AML-193 (cell line): ENCODE measurements around the gene NALF2.

Source experiments
- DNase-seq, 2 experiments: peaks; one replicate each; lab custom pipeline; 2025; lab: John Stamatoyannopoulos, UW

Gene NALF2

GRCh38 chrX:69503782-69504625 is at the start of gene NALF2:
TSS of gene NALF2 (plus strand) at chrX:69504326. CDS start at chrX:69505283, 957 bp downstream.
- no peak for DNase-seq

GRCh38 chrX:69457756-69458155 is 46.4 kb upstream of the NALF2 start:
- DNase-seq: no peak

GRCh38 chrX:69466546-69466945 is 37.6 kb upstream of the NALF2 start:
- DNase-seq: no peak

GRCh38 chrX:69469975-69470374 is 34.2 kb upstream of the NALF2 start:
- no peak for DNase-seq

- DNase-seq: no peak
Measured at GRCh38 chrX:69489625-69490024, 14.5 kb upstream of the NALF2 start.

- no peak for DNase-seq
Measured at GRCh38 chrX:69493193-69493592, 10.9 kb upstream of the NALF2 start.

GRCh38 chrX:69493766-69494165 is 10.4 kb upstream of the NALF2 start:
- DNase-seq: no peak

- DNase-seq: no peak
Measured at GRCh38 chrX:69496183-69496582, 7.9 kb upstream of the NALF2 start.

- DNase-seq: no peak
Measured at GRCh38 chrX:69501429-69501828, 2.7 kb upstream of the NALF2 start.

- DNase-seq: no peak
Measured at GRCh38 chrX:69503228-69503781, 821 bp upstream of the NALF2 start.

- no peak for DNase-seq
Measured at GRCh38 chrX:69504626-69505612, 793 bp downstream of the NALF2 start.

GRCh38 chrX:69505772-69506616 is 1.9 kb downstream of the NALF2 start:
- no peak for DNase-seq

- DNase-seq: no peak
Measured at GRCh38 chrX:69506617-69507499, 2.7 kb downstream of the NALF2 start.

GRCh38 chrX:69507500-69507789 is 3.3 kb downstream of the NALF2 start:
- no peak for DNase-seq

- no peak for DNase-seq
Measured at GRCh38 chrX:69508610-69509009, 4.5 kb downstream of the NALF2 start.

GRCh38 chrX:69510137-69510715 is 6.1 kb downstream of the NALF2 start:
- no peak for DNase-seq

- no peak for DNase-seq
Measured at GRCh38 chrX:69510914-69511513, 6.9 kb downstream of the NALF2 start.

GRCh38 chrX:69522052-69522451 is 17.9 kb downstream of the NALF2 start:
- no peak for DNase-seq

GRCh38 chrX:69523314-69523713 is 19.2 kb downstream of the NALF2 start:
- no peak for DNase-seq

- no peak for DNase-seq
Measured at GRCh38 chrX:69524781-69525363, 20.7 kb downstream of the NALF2 start.
